Measurements from ENCODE around the gene NAALADL1. TPM values are rescaled to one million over a fixed set of nuclear protein-coding genes. Genes with fewer than 3 reads are reported as not detected.
A peak's percentile ranks its signal among the peaks of the same experiment; 100 is the strongest.

The NAALADL1 gene
- total and polyA plus RNA-seq, 9 of the 15 experiments (the other 6 are each of a cell fraction or from before 2014, with no cell fraction given), result 0.06 to 0.72 (median 0.22) TPM; not detected in 4

DNA sequence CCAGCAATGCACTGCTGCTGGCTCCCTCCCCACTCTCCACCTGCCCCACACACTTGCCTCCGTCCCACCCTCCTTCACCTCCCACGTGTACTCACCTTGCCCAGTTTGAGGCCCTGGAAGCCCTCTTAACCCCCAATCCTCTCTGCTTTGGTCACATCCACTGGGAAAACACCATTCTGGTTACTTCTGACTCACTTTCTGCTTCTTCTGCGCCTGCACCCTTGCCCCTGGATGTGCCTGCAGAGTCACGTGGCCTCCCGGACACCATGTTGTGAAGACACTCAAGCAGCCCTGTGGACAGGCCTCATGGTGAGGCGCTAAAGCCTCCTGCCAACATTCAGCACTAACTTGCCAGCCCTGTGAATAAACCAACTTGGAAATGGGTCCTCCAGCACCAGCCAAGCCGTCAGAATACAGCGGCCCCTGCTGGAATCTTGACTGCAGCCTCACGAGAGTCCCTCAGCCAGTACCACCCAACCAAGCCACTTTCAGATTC is 2.6 kb upstream of the NAALADL1 start (continued):
- TF ChIP-seq ILF3 (IDR thresholded peaks at IDR 0.05; ENCODE audit: borderline replicate concordance) (no peak), SAFB2 (IDR thresholded peaks at IDR 0.05; ENCODE audit: borderline replicate concordance, low read depth, low read length, severe bottlenecking) (no peak), POLR2AphosphoS2 (IDR thresholded peaks at IDR 0.05; ENCODE audit: low read length) (no peak), ZNF436 (CRISPR knock-in tag; IDR thresholded peaks at IDR 0.05) (no peak), ZBTB17 (CRISPR knock-in tag; IDR thresholded peaks at IDR 0.05) (no peak), FOXA3 (CRISPR knock-in tag; conservative IDR thresholded peaks at IDR 0.05 in 1 of 2, IDR thresholded peaks at IDR 0.05 in 1 of 2) (no peak), ZBTB8A (IDR thresholded peaks at IDR 0.05; ENCODE audit: partially characterized antibody) (no peak), FOXK1 (CRISPR knock-in tag; IDR thresholded peaks at IDR 0.05; ENCODE audit: borderline replicate concordance) (no peak), NR2F6 (CRISPR knock-in tag; IDR thresholded peaks at IDR 0.05) (no peak), ZSCAN32 (CRISPR knock-in tag; IDR thresholded peaks at IDR 0.05) (no peak), HDGF (IDR thresholded peaks at IDR 0.05) (0 out of 2 replicates have a peak, but pooled peaks have one; percentile 74), ZEB2 (IDR thresholded peaks at IDR 0.05) (no peak), TAF15 (IDR thresholded peaks at IDR 0.05; ENCODE audit: low read depth, low read length) (no peak), KAT7 (CRISPR knock-in tag; IDR thresholded peaks at IDR 0.05; ENCODE audit: borderline replicate concordance) (no peak), MXI1 (IDR thresholded peaks at IDR 0.05; ENCODE audit: low read depth, low read length) (no peak), PTBP1 (IDR thresholded peaks at IDR 0.05; ENCODE audit: low read depth, low read length) (no peak), ZNF239 (CRISPR knock-in tag; IDR thresholded peaks at IDR 0.05) (no peak), MCM7 (IDR thresholded peaks at IDR 0.05) (no peak), NFE2 (IDR thresholded peaks at IDR 0.05; ENCODE audit: low read depth) (no peak), CREBBP (IDR thresholded peaks at IDR 0.05; ENCODE audit: low read depth, low read length) (no peak), ZFPM2 (CRISPR knock-in tag; IDR thresholded peaks at IDR 0.05) (no peak), NR1H2 (CRISPR knock-in tag; IDR thresholded peaks at IDR 0.05) (no peak), SIN3A (IDR thresholded peaks at IDR 0.05; ENCODE audit: borderline replicate concordance in 2 of 2, control insufficient read depth in 1 of 2, low read depth in 2 of 2, low read length in 2 of 2) (no peak), ZNF384 (IDR thresholded peaks at IDR 0.05; ENCODE audit: low read depth, low read length) (no peak)
- TF ChIP-seq, protein P1, sequence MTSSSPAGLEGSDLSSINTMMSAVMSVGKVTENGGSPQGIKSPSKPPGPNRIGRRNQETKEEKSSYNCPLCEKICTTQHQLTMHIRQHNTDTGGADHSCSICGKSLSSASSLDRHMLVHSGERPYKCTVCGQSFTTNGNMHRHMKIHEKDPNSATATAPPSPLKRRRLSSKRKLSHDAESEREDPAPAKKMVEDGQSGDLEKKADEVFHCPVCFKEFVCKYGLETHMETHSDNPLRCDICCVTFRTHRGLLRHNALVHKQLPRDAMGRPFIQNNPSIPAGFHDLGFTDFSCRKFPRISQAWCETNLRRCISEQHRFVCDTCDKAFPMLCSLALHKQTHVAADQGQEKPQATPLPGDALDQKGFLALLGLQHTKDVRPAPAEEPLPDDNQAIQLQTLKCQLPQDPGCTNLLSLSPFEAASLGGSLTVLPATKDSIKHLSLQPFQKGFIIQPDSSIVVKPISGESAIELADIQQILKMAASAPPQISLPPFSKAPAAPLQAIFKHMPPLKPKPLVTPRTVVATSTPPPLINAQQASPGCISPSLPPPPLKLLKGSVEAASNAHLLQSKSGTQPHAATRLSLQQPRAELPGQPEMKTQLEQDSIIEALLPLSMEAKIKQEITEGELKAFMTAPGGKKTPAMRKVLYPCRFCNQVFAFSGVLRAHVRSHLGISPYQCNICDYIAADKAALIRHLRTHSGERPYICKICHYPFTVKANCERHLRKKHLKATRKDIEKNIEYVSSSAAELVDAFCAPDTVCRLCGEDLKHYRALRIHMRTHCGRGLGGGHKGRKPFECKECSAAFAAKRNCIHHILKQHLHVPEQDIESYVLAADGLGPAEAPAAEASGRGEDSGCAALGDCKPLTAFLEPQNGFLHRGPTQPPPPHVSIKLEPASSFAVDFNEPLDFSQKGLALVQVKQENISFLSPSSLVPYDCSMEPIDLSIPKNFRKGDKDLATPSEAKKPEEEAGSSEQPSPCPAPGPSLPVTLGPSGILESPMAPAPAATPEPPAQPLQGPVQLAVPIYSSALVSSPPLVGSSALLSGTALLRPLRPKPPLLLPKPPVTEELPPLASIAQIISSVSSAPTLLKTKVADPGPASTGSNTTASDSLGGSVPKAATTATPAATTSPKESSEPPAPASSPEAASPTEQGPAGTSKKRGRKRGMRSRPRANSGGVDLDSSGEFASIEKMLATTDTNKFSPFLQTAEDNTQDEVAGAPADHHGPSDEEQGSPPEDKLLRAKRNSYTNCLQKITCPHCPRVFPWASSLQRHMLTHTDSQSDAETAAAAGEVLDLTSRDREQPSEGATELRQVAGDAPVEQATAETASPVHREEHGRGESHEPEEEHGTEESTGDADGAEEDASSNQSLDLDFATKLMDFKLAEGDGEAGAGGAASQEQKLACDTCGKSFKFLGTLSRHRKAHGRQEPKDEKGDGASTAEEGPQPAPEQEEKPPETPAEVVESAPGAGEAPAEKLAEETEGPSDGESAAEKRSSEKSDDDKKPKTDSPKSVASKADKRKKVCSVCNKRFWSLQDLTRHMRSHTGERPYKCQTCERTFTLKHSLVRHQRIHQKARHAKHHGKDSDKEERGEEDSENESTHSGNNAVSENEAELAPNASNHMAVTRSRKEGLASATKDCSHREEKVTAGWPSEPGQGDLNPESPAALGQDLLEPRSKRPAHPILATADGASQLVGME (CRISPR knock-in tag; IDR thresholded peaks at IDR 0.05), result no peak
- TF ChIP-seq, protein P2, sequence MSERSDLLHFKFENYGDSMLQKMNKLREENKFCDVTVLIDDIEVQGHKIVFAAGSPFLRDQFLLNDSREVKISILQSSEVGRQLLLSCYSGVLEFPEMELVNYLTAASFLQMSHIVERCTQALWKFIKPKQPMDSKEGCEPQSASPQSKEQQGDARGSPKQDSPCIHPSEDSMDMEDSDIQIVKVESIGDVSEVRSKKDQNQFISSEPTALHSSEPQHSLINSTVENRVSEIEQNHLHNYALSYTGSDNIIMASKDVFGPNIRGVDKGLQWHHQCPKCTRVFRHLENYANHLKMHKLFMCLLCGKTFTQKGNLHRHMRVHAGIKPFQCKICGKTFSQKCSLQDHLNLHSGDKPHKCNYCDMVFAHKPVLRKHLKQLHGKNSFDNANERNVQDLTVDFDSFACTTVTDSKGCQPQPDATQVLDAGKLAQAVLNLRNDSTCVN (CRISPR knock-in tag; IDR thresholded peaks at IDR 0.05), result peak; percentile 60; the same call in 1 of the 2 replicates

Data from K562 (cell line).